ENCODE results near the gene PIH1D1. TPM values are rescaled to one million over a fixed set of nuclear protein-coding genes. Genes with fewer than 3 reads are reported as not detected.

The PIH1D1 gene
- total RNA-seq, 1 experiment from 2014 or later = 166 TPM

DNA sequence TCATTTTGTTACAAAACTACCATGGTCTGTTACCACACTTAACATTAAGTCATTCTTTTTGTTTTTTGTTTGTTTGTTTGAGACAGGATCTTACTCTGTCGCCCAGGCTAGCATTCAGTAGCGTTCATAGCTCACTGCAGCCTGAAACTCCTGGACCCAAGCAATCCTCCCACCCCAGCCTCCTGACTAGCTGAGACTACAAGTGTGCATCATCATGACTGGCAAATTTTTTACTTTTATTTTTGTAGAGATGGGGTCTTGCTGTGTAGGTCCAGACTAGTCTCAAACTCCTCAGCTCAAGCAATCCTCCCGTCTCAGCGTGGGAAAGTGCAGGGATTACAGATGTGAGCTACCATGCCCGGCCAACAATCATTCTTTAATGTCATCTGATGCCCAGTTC is 4.7 kb upstream of the PIH1D1 start:
- Histone ChIP-seq H3K4me1 (ENCODE audit: insufficient read depth, low read length) (no peaks in the 10 kb centered on the region), H2BK5ac (ENCODE audit: insufficient read length, low read length) (no peak overlapping the region), H3T11ph (ENCODE audit: low read length) (no peak overlapping the region), H4K91ac (ENCODE audit: insufficient read length, low read depth, low read length) (no peak overlapping the region), H2AFZ (ENCODE audit: low read length) (no peak overlapping the region), H3K9me3 (ENCODE audit: control insufficient read depth, low read depth, low read length) (no peaks in the 10 kb centered on the region), H4K20me1 (ENCODE audit: control insufficient read depth, insufficient read depth, insufficient read length) (no peaks in the 10 kb centered on the region), H3K23me2 (ENCODE audit: insufficient read length, low read depth, low read length, poor library complexity, severe bottlenecking) (peaks cover 5% of the 10 kb centered on the region), H3K23ac (ENCODE audit: insufficient read length, low read depth, low read length) (no peak overlapping the region), H3K27me3 (ENCODE audit: insufficient read depth, low read length) (no peaks in the 10 kb centered on the region), H2BK15ac (ENCODE audit: low read depth, low read length) (no peak overlapping the region), H4K5ac (ENCODE audit: insufficient read length, low read depth, low read length) (no peak overlapping the region), H3K79me2 (ENCODE audit: insufficient read depth, low read length) (no peaks in the 10 kb centered on the region), H4K8ac (replicated peaks; ENCODE audit: insufficient read length, low read depth, low read length) (no peak overlapping the region), H2BK20ac (ENCODE audit: low read depth, low read length, poor library complexity, severe bottlenecking) (no peak overlapping the region), H3K4me2 (ENCODE audit: insufficient read depth, insufficient read length, low read length) (no peak overlapping the region), H3K9ac (ENCODE audit: extremely low read depth, insufficient read length, low read length) (no peak overlapping the region), H3K79me1 (ENCODE audit: insufficient read depth, low read depth, low read length, poor library complexity, severe bottlenecking) (peaks cover 3% of the 10 kb centered on the region), H3K18ac (ENCODE audit: insufficient read length, low read depth, low read length) (no peak overlapping the region), H3K27ac (ENCODE audit: insufficient read length, low read depth, low read length) (no peak overlapping the region), H2BK12ac (ENCODE audit: insufficient read length, low read depth, low read length) (no peak overlapping the region), H3K56ac (ENCODE audit: insufficient read length, low read depth, low read length) (no peak overlapping the region), H3K4ac (ENCODE audit: low read depth, low read length) (no peak overlapping the region), H2BK120ac (ENCODE audit: low read depth, low read length, poor library complexity, severe bottlenecking) (no peak overlapping the region), H2AK5ac (ENCODE audit: insufficient read length, low read length) (no peak overlapping the region), H3K14ac (ENCODE audit: insufficient read depth, low read length) (no peak overlapping the region)
- no peak overlapping the region for H3K27ac Mint-ChIP-seq
- no peaks in the 10 kb centered on the region; a peak in 1 of 5 replicates for H3K9me3 Mint-ChIP-seq
- no peak for DNase-seq
- peaks cover 0 to 10% of the 10 kb centered on the region in 2 experiments; a peak in 2 of 4 replicates for H3K4me1 Mint-ChIP-seq
- no CpG with 5 or more reads among the region's 5 CpGs for WGBS (ENCODE audit: extremely low coverage, insufficient read length, low lambda C conversion rate)
- no peak overlapping the region for H3K4me3 Mint-ChIP-seq
- H3K27me3 Mint-ChIP-seq (ENCODE audit: low read depth) = no peaks in the 10 kb centered on the region; the same call in 1 of the 2 replicates
- H3K36me3 Mint-ChIP-seq (ENCODE audit: insufficient read depth in 1 of 3, low read depth in 3 of 3) = peaks cover 17 to 37% (median 31%) of the 10 kb centered on the region in 3 experiments
- TF ChIP-seq, protein P1, sequence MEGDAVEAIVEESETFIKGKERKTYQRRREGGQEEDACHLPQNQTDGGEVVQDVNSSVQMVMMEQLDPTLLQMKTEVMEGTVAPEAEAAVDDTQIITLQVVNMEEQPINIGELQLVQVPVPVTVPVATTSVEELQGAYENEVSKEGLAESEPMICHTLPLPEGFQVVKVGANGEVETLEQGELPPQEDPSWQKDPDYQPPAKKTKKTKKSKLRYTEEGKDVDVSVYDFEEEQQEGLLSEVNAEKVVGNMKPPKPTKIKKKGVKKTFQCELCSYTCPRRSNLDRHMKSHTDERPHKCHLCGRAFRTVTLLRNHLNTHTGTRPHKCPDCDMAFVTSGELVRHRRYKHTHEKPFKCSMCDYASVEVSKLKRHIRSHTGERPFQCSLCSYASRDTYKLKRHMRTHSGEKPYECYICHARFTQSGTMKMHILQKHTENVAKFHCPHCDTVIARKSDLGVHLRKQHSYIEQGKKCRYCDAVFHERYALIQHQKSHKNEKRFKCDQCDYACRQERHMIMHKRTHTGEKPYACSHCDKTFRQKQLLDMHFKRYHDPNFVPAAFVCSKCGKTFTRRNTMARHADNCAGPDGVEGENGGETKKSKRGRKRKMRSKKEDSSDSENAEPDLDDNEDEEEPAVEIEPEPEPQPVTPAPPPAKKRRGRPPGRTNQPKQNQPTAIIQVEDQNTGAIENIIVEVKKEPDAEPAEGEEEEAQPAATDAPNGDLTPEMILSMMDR (conservative IDR thresholded peaks at IDR 0.05) = no peak

Measured in H9 (cell line).